SU-DHL-6 (cell line): Measurements from ENCODE around the gene TWSG1.

Source experiments
- CTCF ChIP-seq: fragments of 200-600 bp; sonication (generic); IDR thresholded peaks from one replicate; pipeline ENCODE4 v1.5.1; 2017; ENCODE audit warnings: antibody characterized with exemption, mild to moderate bottlenecking, low read length, moderate library complexity; ENCODE audit not compliant: insufficient read depth, poor library complexity, severe bottlenecking
- EZH2phosphoT487 ChIP-seq: fragments of 200-600 bp; sonication (generic), shearing (Covaris generic); conservative IDR thresholded peaks from 2 replicates; pipeline ENCODE4 v1.6.1; 2018; ENCODE audit warnings: mild to moderate bottlenecking, antibody characterized with exemption, low read length, moderate library complexity, mixed read lengths

- no peak for TF ChIP-seq CTCF
- no peak for TF ChIP-seq EZH2phosphoT487
These were observed 99.1 kb downstream of the TWSG1 start for GRCh38 chr18:9433671-9434121.
